Right ventricle myocardium inferior (tissue), 1 donor: ENCODE results near the gene INPP5A. TPM values are rescaled to one million over a fixed set of nuclear protein-coding genes. Genes with fewer than 3 reads are reported as not detected.
"Not testable (repeated sequence)": the region's sequence is repeated elsewhere in the genome, so short reads cannot be mapped to it uniquely, and the experiment has no call there.

Experiments
- ATAC-seq: fragments of 200-7000 bp; cut with Tn5 transposase; one replicate; pipeline ENCODE4 v1.9.1; 2020; ENCODE audit warnings: mild to moderate bottlenecking, moderate library complexity
- DNase-seq: peaks from one replicate; pipeline ENCODE4 v3.0.0; 2021; ENCODE audit errors: missing footprints
- intact Hi-C: fragments of 100-400 bp; cut with DNase I; formaldehyde crosslinking; loops from one replicate; pipeline ENCODE4 v1.11.0; 2022
- total RNA-seq: library from RNA; stranded (reverse); fragmentation: NEBNext Ultra II Directional; extraction: Animal tissue kit (Norgen Biotek cat#: 25700); gene quantifications from one replicate; pipeline ENCODE4 v1.2.1, GENCODE V29; 2021
- donor health status: DM: no; HTN: yes; CAD: no; lungs with severe emphysema.

INPP5A gene
- total RNA-seq, 1 donor from 2014 or later, result 108 TPM

- intact Hi-C loops, result no loop called here
- no peak for ATAC-seq
- DNase-seq, result no peak
Measured at GRCh38 chr10:132755166-132755711, 217.7 kb downstream of the INPP5A start.

- intact Hi-C loops, result no loop called here
Measured at GRCh38 chr10:132756591-132756990, 219.0 kb downstream of the INPP5A start.

GRCh38 chr10:132757171-132757570, 219.6 kb downstream of the INPP5A start:
- DNase-seq (no peak), ATAC-seq (no peak)
- intact Hi-C loops, result no loop called here

More at GRCh38 chr10:132756591-132756990, 219.0 kb downstream of the INPP5A start:
- no peak for ATAC-seq
- no peak for DNase-seq

- ATAC-seq, result peak; percentile 21
- no peak for DNase-seq
- intact Hi-C loops, result no loop called here
Measured at GRCh38 chr10:132758865-132759264, 221.3 kb downstream of the INPP5A start.

DNA sequence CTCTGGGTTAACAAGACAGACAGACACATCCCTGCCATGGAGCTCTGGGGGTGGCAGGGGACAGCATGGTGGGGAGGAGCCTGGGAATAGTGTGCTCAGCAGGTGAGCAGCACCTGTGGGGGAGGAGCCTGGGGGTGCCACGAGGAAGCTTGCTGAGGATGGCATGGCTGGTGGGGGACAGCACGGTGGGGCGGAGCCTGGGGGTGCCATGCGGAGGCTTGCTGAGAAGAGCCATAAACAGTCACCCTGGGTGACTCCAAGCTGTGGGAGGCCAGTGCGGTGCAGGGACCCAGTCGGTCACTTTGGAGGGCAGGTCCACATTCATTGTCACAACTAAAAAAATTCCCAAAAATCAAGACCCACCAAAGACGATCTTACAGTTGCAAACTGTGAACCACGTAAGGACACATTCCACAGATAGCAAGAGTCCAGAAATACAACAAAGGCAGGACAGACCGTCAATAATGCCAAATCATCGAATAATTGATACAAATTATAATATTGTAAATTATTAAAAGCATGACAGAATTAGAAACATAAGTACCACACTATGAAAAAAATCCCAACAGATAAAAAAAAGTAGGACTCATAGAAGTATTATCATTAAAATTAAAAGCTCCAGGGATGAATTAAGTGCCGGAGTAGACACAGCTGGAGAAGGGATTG, 223.9 kb downstream of the INPP5A start:
- ATAC-seq, result no peak
- no peak for DNase-seq
- intact Hi-C loops, result no loop called here

GRCh38 chr10:132762267-132762666, 224.7 kb downstream of the INPP5A start:
- intact Hi-C loops, result no loop called here
- DNase-seq (no peak), ATAC-seq (no peak)

GRCh38 chr10:132763545-132763944, 226.0 kb downstream of the INPP5A start:
- intact Hi-C loops, result no loop called here
- ATAC-seq (no peak), DNase-seq (no peak)

- intact Hi-C loops, result no loop called here
- no peak for DNase-seq
- ATAC-seq, result no peak
Measured at GRCh38 chr10:132764108-132764507, 226.5 kb downstream of the INPP5A start.

- ATAC-seq (no peak), DNase-seq (no peak)
- intact Hi-C loops, result no loop called here
Measured at GRCh38 chr10:132765435-132765834, 227.8 kb downstream of the INPP5A start.

- DNase-seq (no peak), ATAC-seq (no peak)
- intact Hi-C loops, result no loop called here
Measured at GRCh38 chr10:132766291-132766690, 228.7 kb downstream of the INPP5A start.

DNA sequence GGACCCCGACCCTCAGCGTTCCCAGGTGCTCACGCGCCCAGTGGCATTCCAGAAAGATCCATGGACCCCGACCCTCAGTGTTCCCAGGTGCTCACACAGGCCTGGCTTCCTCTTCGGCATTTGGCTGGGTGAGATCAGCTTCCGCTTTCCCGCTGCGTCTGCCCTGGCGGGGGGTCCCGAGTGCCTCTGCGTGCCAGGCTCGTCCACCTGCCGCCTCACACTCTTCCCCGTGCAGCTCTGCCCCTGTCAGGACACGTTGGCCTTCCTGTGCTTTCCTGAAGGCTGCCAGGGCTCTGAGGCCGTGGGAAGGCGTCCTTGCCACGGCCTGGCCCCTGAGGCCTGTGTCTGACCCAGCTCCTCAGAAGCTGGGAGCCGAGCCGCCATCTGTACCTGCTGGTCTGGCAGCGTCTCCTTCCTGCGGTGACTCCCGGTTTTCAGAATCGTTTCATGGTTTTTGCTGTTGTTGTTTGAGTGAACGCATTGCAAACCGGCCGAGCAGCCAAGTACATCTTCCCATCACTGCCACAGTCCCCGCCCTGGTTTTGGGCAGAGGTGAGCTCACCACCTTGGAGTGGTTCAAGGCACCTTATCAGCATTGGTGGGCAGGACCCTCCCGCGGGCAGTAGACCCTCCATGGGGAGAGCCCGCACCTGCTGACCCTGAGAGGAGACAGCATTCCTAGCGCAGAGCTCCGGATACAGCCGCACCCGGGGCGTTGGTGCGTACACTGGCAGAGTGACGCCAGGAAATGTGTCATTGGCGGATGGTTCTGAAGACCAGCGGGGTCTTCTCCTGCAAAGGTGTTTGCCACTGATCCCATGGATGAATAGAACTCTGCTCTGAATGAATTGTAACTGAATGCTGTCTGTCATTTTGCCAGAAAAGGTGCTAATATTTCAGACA, 231.0 kb downstream of the INPP5A start:
- DNase-seq (no peak), ATAC-seq (no peak)
- intact Hi-C loops, result no loop called here

DNA sequence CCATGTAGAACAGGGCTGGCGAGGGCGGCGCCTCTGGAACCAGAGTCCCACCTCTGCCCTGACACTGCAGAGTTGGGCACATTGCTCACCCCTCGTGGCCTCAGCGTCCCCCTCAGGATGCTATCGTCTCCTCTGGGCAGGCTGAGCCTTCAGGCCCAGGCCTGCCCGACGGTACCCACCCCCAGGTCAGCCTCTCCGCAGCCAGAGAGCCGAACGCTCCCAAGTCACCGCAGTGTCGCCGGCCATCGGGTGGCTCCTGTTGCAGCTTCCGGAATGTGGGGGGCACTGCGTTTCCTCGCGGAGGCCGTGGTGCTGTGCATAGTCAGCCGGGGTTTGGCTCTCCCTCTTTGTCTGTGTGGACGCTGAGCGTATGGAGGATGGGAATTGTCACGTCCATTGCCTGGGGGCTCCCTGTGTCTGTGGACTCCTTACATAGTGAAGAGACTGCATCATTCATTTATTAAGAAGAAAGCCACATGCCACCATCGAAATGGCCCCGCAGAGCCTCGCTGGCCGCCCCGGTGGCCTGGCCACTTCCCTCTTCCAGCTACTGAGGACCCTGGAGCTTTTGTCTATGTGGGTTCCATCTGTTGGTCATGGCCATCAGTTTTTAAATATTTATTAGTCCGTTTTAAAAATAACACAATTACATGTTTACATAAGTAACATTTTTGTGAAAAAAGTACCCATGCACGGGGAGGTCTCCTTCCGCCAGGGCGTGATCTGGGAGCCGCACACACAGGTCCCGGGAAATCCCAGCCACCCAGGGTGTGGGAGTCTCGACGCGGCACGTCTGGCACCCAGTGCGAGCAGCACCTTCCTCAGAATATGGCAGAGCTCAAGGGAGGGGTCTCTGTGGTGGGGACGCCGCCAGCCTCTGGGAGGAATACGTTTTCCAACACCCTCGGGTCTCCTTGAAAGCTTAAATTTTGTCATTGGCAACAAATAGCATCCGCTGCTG, 232.8 kb downstream of the INPP5A start:
- ATAC-seq (no peak), DNase-seq (no peak)
- intact Hi-C loops, result no loop called here

DNA sequence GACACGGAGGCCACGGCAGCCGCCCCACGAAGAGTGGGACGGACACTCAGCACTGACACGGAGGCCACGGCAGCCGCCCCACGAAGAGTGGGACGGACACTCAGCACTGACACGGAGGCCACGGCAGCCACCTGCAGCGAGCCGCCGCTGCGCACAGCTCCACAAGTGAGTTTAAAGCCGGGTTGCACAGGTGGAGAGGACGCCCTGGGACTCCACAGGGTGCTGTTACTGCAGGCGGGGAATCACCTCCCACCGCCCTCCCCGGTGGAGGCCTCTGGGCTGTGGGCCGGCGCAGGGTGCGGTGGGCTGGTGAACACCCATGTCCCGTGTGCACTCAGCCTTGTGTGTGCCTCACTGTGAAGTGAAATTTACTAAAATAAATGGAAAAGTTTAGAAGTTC, 235.2 kb downstream of the INPP5A start:
- DNase-seq, intact Hi-C loops, ATAC-seq: not testable (repeated sequence)

DNA sequence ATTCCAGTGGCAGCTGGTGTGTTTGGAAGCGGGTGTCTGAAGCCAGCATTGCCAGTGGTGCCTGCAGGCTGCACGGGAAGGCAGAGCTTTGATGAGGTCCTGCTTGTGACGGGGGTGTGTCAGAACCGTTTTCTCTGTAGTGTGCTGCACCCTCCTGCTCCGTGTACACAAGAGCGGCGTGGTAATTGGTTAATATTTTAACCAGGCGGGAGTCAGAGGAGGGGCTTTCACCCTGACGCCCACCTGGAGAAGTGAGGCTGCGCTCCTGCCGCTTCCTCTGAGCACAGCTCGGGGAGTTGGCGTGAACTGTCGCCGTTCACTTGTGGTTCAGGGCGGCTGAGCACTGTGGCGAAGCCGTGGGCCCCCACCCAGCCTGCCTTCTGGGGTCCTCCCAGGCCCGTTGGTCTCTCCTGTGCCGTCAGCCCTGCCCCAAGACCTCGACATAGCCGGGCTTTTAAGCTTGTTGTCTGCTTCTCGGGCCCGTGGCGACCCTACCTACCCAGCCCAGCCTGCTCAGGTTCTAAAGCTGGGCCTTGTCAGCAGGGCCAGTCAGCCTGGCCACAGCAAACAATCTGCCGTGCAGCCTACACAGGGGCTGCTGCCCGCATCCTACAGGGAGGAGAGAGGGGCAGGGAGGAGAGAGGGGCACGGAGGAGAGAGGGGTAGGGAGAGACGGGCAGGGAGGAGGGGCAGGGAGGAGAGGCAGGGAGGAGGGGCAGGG, 236.8 kb downstream of the INPP5A start:
- ATAC-seq (no peak), DNase-seq (no peak)
- intact Hi-C loops, result no loop called here

DNA sequence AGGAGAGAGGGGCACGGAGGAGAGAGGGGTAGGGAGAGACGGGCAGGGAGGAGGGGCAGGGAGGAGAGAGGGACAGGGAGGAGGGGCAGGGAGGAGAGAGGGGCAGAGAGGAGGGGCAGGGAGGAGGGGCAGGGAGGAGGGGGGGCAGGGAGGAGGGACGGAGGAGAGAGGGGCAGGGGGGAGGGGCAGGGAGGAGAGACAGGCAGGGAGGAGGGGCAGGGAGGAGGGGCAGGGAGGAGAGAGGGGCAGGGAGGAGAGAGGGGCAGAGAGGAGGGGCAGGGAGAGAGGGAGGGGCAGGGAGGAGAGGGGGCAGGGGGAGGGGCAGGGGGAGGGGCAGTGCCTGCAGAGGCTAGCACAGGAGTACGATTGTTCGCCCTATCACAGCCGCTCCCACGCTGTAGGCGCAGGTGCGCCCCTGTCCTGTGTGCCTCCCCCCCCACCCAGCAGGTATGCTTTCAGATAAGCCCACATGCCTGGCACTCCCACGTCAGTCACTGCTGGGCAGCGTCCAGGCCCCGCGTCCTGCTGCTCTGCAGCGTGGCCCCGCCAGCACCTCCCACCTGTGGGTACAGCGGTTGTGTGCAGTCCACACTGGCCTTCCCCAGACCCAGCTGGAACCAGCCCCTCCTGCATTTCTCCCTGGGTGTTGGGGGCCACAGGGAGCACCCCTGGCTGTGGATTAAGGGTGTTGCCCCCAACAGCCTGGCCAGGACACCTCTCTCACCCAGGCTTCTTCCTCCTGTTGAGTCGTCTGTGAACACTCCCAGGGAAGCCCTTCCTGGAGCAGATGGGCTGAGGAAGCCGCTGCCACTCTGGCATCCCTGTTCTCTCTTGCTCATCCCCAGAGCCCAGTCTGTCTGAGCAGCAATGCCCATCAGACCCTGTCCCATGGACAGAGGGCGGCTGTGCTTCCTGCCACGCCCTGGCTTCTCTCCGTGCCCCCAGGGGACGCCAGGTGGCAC, 237.6 kb downstream of the INPP5A start:
- intact Hi-C loops, result no loop called here
- DNase-seq (no peak), ATAC-seq (no peak)

DNA sequence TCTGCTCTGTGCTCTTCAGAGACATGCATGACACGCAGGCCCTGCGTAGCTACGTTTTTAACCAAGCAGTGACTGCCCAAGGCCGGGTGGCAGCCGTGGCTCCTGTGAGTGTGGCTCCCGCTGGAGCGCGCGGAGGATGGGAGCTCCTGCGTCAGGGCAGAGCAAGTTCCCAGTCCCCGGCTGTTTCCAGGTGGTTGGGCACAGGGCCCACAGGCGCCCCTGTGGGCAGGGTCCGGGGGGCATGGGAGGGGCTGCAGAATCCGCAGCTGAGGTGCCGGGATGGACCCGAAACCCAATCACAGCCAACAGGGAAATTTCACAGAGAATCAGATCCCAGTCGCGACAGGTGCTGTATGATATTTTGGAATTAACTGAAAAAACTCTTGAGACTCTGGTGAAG, 238.6 kb downstream of the INPP5A start:
- intact Hi-C loops, result no loop called here
- ATAC-seq, result no peak

GRCh38 chr10:132776821-132777220, 239.2 kb downstream of the INPP5A start:
- ATAC-seq, result no peak
- intact Hi-C loops, result no loop called here
- no peak for DNase-seq

More for the DNA sequence above, 238.6 kb downstream of the INPP5A start:
- no peak for DNase-seq
